ENCODE data around the gene TMPRSS11A.
A peak's percentile ranks its signal among the peaks of the same experiment; 100 is the strongest.

Gene TMPRSS11A

GRCh38 chr4:67892905-67893304 lies 70.4 kb downstream of the TMPRSS11A start:
- no peak for DNase-seq (ENCODE audit: low read depth)

GRCh38 chr4:67892253-67892652 lies 71.0 kb downstream of the TMPRSS11A start:
- TF ChIP-seq, protein P1, sequence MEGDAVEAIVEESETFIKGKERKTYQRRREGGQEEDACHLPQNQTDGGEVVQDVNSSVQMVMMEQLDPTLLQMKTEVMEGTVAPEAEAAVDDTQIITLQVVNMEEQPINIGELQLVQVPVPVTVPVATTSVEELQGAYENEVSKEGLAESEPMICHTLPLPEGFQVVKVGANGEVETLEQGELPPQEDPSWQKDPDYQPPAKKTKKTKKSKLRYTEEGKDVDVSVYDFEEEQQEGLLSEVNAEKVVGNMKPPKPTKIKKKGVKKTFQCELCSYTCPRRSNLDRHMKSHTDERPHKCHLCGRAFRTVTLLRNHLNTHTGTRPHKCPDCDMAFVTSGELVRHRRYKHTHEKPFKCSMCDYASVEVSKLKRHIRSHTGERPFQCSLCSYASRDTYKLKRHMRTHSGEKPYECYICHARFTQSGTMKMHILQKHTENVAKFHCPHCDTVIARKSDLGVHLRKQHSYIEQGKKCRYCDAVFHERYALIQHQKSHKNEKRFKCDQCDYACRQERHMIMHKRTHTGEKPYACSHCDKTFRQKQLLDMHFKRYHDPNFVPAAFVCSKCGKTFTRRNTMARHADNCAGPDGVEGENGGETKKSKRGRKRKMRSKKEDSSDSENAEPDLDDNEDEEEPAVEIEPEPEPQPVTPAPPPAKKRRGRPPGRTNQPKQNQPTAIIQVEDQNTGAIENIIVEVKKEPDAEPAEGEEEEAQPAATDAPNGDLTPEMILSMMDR (IDR thresholded peaks at IDR 0.05; ENCODE audit: low read depth, low read length): no peak
- TF ChIP-seq MYC (IDR thresholded peaks at IDR 0.05; ENCODE audit: low read depth, low read length) (no peak), POLR2A (IDR thresholded peaks at IDR 0.05; ENCODE audit: extremely low read depth, insufficient read length) (no peak), MAX (IDR thresholded peaks at IDR 0.05; ENCODE audit: low read depth, low read length) (no peak)
- H3K4me3 ChIP-seq (ENCODE audit: low read depth, low read length): no peak overlapping the region
- DNase-seq (ENCODE audit: low read depth): no peak

More at GRCh38 chr4:67892905-67893304, 70.4 kb downstream of the TMPRSS11A start:
- TF ChIP-seq MAX (IDR thresholded peaks at IDR 0.05; ENCODE audit: low read depth, low read length) (no peak), POLR2A (IDR thresholded peaks at IDR 0.05; ENCODE audit: extremely low read depth, insufficient read length) (no peak), MYC (IDR thresholded peaks at IDR 0.05; ENCODE audit: low read depth, low read length) (no peak)
- TF ChIP-seq, protein P1 (IDR thresholded peaks at IDR 0.05; ENCODE audit: low read depth, low read length): no peak
- no peak overlapping the region for H3K4me3 ChIP-seq (ENCODE audit: low read depth, low read length)

GRCh38 chr4:67891645-67892044 lies 71.6 kb downstream of the TMPRSS11A start:
- TF ChIP-seq MAX (IDR thresholded peaks at IDR 0.05; ENCODE audit: low read depth, low read length) (no peak), MYC (IDR thresholded peaks at IDR 0.05; ENCODE audit: low read depth, low read length) (no peak), POLR2A (IDR thresholded peaks at IDR 0.05; ENCODE audit: extremely low read depth, insufficient read length) (no peak)
- TF ChIP-seq, protein P1 (IDR thresholded peaks at IDR 0.05; ENCODE audit: low read depth, low read length): no peak
- H3K4me3 ChIP-seq (ENCODE audit: low read depth, low read length): no peak overlapping the region
- DNase-seq (ENCODE audit: low read depth): no peak

GRCh38 chr4:67886281-67886680 lies 77.0 kb downstream of the TMPRSS11A start:
- no peak for TF ChIP-seq POLR2A (IDR thresholded peaks at IDR 0.05; ENCODE audit: extremely low read depth, insufficient read length)
- no peak for TF ChIP-seq MAX (IDR thresholded peaks at IDR 0.05; ENCODE audit: low read depth, low read length)
- TF ChIP-seq, protein P1 (IDR thresholded peaks at IDR 0.05; ENCODE audit: low read depth, low read length): no peak
- TF ChIP-seq MYC (IDR thresholded peaks at IDR 0.05; ENCODE audit: low read depth, low read length): no peak
- H3K4me3 ChIP-seq (ENCODE audit: low read depth, low read length): no peak overlapping the region
- peak; percentile 49 for DNase-seq (ENCODE audit: low read depth)

DNA sequence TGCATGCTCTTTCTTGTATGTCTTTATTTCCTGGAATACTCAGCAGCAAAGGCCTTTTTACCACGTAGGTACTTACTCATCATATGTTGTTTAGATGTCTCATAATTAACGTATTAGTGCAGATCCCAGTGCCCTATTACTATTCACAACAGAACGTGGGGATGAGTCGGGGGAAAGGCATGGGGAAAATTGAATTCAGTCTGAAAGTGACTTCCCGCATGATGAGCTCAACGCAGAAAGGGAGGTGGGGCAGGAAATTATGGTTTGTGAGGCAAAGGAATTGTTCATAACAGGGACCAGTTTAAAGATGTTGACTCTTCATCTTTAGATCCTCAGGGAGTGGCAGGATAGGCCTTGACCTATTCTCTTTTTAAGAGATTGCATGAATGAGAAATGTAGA lies 77.5 kb downstream of the TMPRSS11A start:
- peak; percentile 62 for DNase-seq (ENCODE audit: low read depth)
- TF ChIP-seq POLR2A (IDR thresholded peaks at IDR 0.05; ENCODE audit: extremely low read depth, insufficient read length): no peak
- TF ChIP-seq, protein P1 (IDR thresholded peaks at IDR 0.05; ENCODE audit: low read depth, low read length): no peak
- no peak for TF ChIP-seq MAX (IDR thresholded peaks at IDR 0.05; ENCODE audit: low read depth, low read length)
- peak overlapping the region; percentile 26 for H3K4me3 ChIP-seq (ENCODE audit: low read depth, low read length)

GRCh38 chr4:67884701-67885100 lies 78.6 kb downstream of the TMPRSS11A start:
- H3K4me3 ChIP-seq (ENCODE audit: low read depth, low read length): no peak overlapping the region
- TF ChIP-seq, protein P1 (IDR thresholded peaks at IDR 0.05; ENCODE audit: low read depth, low read length): no peak
- TF ChIP-seq POLR2A (IDR thresholded peaks at IDR 0.05; ENCODE audit: extremely low read depth, insufficient read length): no peak
- TF ChIP-seq MAX (IDR thresholded peaks at IDR 0.05; ENCODE audit: low read depth, low read length): no peak
- no peak for TF ChIP-seq MYC (IDR thresholded peaks at IDR 0.05; ENCODE audit: low read depth, low read length)
- DNase-seq (ENCODE audit: low read depth): peak; percentile 21
